Lower leg skin (tissue), 4 donors: ENCODE data around the gene CTTN. TPM values are rescaled to one million over a fixed set of nuclear protein-coding genes. Genes with fewer than 3 reads are reported as not detected.

Experiments
- DNase-seq, 2 donors: peaks; one replicate each; pipeline ENCODE4 v3.0.0-alpha.2; 2019; ENCODE audit warnings: low spot score in 2 of 2
- H3K4me3 ChIP-seq: fragments of 200-600 bp; sonication (generic); 2 replicates; pipeline ENCODE4 v1.5.1; 2017; ENCODE audit warnings: mild to moderate bottlenecking, low read depth; ENCODE audit not compliant: poor library complexity, severe bottlenecking
- CTCF ChIP-seq, 3 donors: fragments of 450-650 bp; IDR thresholded peaks; one replicate each; pipeline ENCODE4 v1.5.1; 2016; ENCODE audit warnings: antibody characterized with exemption in 3 of 3, mild to moderate bottlenecking in 3 of 3, moderate library complexity in 2 of 3
- POLR2A ChIP-seq, 2 donors: fragments of 450-650 bp; IDR thresholded peaks; one replicate each; pipeline ENCODE4 v1.6.1; 2016 to 2017; ENCODE audit warnings: antibody characterized with exemption in 2 of 2, mild to moderate bottlenecking in 1 of 2, moderate library complexity in 1 of 2
- WGBS, 2 donors: methylation state at CpG; one replicate each; pipeline ENCODE4 v1.1.5; 2018; 5-methylcytosine and 5-hydroxymethylcytosine counted together
- intact Hi-C: fragments of 100-400 bp; cut with DNase I; formaldehyde crosslinking; loops from one replicate; pipeline ENCODE4 v1.15.0; 2023; ENCODE audit warnings: low total_unique reads
- total RNA-seq, 4 donors: library from RNA; depleted of rRNA; stranded (reverse); fragments of >200 nt; gene quantifications; one replicate each; pipeline ENCODE4 v1.1.0, GENCODE V29; 2016

Gene CTTN
- total RNA-seq: 100 to 1,000 TPM; 251 to 343 (median 288) TPM

- TF ChIP-seq CTCF (IDR thresholded peaks at IDR 0.05) (no peak), POLR2A (IDR thresholded peaks at IDR 0.05) (no peak)
- intact Hi-C loops: no loop called here
- 0 to 1% methylated on average over 14 to 75 of the region's 93 CpGs for WGBS, 2 donors
- H3K4me3 ChIP-seq: peak within 1 kb of the TSS; percentile 94
- peak; percentile 55 to 95 for DNase-seq
Measured at GRCh38 chr11:70397983-70398833, at the start of gene CTTN. CTTN (plus strand) TSS chr11:70398529; CDS start chr11:70407298, 8,769 bp downstream.

- intact Hi-C loops: no loop called here
- TF ChIP-seq POLR2A (IDR thresholded peaks at IDR 0.05): no peak
- TF ChIP-seq CTCF (IDR thresholded peaks at IDR 0.05): no peak
- WGBS, 2 donors: 78 to 87% methylated on average over 1 of the region's 1 CpG
- H3K4me3 ChIP-seq: no peak overlapping the region
- no peak for DNase-seq
Measured at GRCh38 chr11:70348608-70349007, 49.7 kb upstream of the CTTN start.

- H3K4me3 ChIP-seq: no peak overlapping the region
- intact Hi-C loops: no loop called here
- 86 to 91% methylated on average over 3 of the region's 3 CpGs for WGBS, 2 donors
- TF ChIP-seq POLR2A (IDR thresholded peaks at IDR 0.05) (no peak), CTCF (IDR thresholded peaks at IDR 0.05) (no peak)
- peak in 1 of 2 donors; percentile 58 for DNase-seq
Measured at GRCh38 chr11:70351646-70352045, 46.7 kb upstream of the CTTN start.

- H3K4me3 ChIP-seq: no peak overlapping the region
- intact Hi-C loops: no loop called here
- DNase-seq: no peak
- TF ChIP-seq POLR2A (IDR thresholded peaks at IDR 0.05): no peak
- TF ChIP-seq CTCF (IDR thresholded peaks at IDR 0.05): no peak
- whole genome bisulfite sequencing, 2 donors: 96 to 100% methylated on average over 1 of the region's 1 CpG
Measured at GRCh38 chr11:70352100-70352499, 46.2 kb upstream of the CTTN start.

GRCh38 chr11:70352601-70353000 lies 45.7 kb upstream of the CTTN start:
- DNase-seq: peak in 1 of 2 donors; percentile 42
- TF ChIP-seq CTCF (IDR thresholded peaks at IDR 0.05) (no peak), POLR2A (IDR thresholded peaks at IDR 0.05) (no peak)
- WGBS, 2 donors: 82 to 93% methylated on average over 19 of the region's 19 CpGs
- H3K4me3 ChIP-seq: no peak overlapping the region
- intact Hi-C loops: no loop called here
